GM19324 (cell line): ENCODE data around the gene SLC25A26.
A peak's percentile ranks its signal among the peaks of the same experiment; 100 is the strongest.
"Not testable (repeated sequence)": the region's sequence is repeated elsewhere in the genome, so short reads cannot be mapped to it uniquely, and the experiment has no call there.

Experiments
- ATAC-seq: cut with Tn5 transposase; IDR thresholded peaks from one replicate; pipeline ENCODE4 v1.9.1; 2021; ENCODE audit warnings: mild to moderate bottlenecking, moderate library complexity; ENCODE audit not compliant: unreplicated experiment, low FRiP score

Gene SLC25A26

DNA sequence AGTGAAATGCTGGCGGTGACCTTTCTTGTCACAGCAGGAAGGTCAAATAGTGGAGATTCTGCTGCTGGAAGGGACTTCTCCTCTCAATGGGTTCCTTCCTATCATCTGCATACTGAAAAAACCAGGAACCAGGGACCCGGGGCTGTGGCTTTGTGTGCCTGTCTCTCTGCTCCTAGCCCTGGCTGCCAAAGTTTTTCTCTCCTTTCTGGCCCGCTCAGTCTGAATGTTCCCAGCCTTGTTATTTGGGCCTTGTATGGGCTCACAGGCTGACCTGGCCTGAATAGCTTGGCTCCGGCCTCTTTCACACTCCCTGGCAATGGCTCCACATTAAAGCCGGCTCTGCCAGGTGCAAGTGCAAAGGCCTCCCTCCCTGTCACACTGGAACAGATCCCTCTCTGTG is 185.4 kb downstream of the SLC25A26 start:
- no peak for ATAC-seq

DNA sequence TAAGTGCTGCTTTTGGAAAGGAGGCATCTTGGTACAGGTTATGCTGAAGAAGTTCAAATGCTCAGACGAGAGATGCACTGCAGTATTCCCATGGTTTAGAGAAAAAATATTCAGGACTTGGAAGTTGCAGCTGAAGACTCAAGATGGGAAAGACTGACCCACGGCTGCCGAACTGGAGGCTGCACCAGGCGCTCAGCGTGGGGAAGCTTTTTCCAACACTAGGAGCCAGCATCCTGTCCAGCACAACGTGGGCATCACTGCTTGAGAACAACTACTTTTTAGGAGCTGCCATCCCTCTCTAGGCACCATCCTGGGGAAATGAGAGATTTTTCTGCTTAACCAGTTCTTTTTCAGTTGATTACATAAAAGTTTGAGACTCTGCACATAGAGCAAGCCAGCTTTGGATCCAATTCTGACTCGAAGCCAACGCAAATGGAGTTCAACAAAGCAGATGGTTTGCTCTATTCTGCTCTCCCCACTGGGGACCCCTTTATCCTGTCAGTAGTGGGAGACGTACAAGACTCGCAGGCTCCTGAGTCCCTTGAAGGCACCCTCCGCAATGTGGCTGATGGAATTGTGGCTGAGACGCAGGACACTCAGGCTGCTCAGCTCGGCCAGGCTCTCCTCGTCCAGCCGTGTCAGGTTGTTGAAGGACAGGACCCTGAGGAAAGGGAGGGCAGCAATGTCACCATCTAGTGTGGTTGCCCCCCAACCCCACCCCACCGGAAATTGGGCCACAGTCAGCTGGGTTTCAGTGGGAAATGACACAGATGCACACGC is 186.2 kb downstream of the SLC25A26 start:
- no peak for ATAC-seq

DNA sequence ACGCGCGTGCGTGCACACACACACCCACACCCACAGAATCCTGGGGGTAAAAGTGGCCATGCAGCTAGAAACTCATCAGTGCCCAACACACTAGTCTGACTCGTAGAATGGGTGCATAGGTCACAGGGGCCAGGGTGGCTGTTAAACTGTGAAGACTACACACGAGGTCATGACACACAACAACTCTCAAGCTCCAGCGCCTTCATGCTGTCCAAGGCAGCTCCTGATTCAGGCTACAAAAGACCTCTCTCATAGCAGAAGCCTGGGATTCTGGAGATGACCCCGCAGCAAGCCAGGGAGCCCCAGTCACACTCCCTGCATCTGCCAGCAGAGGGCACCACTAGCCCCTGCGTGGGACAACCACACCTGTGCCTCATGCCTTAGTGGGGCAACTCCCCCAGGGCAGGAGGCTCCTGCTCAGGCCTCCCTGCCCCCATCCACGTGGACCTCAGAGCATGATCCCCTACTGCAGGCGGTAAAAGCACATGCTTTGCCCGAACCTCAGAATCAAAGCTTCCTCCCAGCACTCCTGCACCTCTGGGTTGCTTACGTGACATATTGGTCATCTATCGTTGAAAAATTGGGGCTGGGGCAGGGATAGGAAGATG is 186.9 kb downstream of the SLC25A26 start:
- peak; percentile 84 for ATAC-seq

- ATAC-seq, result no peak
Observed at GRCh38 chr3:66409771-66410754, 189.3 kb downstream of the SLC25A26 start.

DNA sequence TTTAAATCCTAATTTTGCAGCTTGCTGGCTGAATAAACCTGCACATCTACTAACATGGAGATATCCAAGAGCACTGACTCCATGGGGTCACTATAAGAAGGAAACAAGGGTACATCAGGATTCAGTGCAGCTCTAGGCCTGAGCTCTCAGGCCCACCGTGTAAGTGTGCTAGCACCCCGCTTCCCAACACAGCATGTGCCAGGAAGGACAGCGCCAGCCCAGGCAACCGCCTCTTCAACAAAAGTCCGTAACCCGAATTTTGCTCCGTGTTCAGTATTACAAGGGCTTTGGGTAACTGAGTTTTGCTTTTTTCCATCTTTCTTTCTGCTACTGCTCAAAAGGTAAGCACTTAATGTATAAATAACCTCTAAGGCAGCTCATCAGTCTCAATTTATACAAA is 190.2 kb downstream of the SLC25A26 start:
- ATAC-seq, result no peak

DNA sequence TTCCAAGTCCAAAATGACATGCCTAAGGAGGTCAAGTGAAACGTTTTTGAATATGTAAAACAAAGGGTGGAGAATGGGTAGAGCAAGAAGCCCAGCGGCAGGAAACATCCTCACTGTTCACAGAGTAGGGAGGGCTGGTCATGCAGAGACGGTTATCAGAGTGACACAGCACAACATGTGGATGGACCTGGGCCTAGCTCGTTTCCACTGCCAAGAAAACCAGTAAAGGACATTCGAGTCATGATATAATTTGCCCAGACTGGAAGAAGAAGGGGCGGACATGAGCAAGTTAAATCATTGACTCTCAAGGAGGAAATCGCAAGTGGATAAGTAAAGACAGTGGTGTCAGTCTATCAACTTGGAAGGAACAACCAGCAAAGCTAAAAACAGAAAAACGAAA is 190.7 kb downstream of the SLC25A26 start:
- ATAC-seq, result no peak

- ATAC-seq, result no peak
Observed at GRCh38 chr3:66411961-66412887, 191.4 kb downstream of the SLC25A26 start.

DNA sequence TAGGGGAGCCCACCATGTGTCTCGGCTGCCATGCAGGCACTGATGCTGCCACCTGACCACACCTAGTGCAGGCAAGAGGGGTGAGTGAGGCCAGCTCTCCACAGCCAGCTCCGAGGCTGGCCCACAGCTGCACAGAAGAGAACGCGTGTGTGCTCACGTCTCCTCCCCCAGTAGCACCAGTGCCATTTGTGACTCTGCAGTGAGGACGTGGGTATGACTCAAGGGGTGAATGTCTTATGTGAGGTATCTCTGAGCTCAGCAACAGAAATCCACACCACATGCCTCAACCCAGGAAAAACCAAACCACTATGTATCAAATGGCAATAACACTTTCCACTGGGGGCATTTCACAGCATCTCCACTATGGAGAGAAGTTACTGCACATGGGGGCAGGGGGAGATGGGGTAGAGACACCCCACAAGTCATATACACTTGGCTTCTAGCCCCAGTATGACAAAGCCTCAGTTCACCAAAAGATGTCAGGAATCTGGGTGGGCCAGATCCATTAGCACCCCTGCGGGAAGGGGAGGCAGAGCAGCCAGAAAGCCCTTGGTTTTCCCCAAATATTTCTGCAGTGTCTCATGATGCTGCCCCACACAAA is 192.4 kb downstream of the SLC25A26 start:
- no peak for ATAC-seq

GRCh38 chr3:66414846-66415245 is 194.0 kb downstream of the SLC25A26 start:
- ATAC-seq, result no peak

DNA sequence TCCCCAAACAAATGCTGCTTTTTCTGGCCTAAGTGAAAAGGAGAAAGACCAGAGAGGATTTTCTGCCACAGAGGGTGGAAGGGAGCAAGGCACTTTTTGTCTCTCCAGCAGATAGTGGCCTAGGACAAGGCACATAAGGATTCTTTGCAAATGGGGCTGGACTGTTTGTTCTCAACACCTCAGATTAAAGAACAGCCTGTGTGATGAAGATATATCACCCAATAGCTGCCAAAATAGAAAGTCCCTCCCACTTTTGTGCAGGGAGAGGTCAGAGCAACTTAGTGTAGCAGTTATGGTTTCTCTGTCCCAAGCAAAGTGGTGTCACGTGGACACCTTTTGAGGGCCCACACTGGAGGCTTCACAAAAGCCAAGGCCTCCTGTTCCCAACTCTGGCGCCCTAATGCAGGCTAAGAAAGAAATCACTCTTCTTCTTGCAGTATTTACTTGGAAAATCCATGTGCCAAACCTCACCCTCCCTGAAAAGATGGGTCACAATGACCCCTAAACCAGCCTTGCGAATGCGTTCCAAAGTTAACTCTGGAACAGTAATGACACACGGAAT is 195.1 kb downstream of the SLC25A26 start:
- ATAC-seq, result no peak

GRCh38 chr3:66416556-66417304 is 195.9 kb downstream of the SLC25A26 start:
- ATAC-seq, result no peak

- no peak for ATAC-seq
Observed at GRCh38 chr3:66418475-66418931, 197.7 kb downstream of the SLC25A26 start.

GRCh38 chr3:66419036-66419435 is 198.2 kb downstream of the SLC25A26 start:
- ATAC-seq, result no peak

- ATAC-seq, result not testable (repeated sequence)
Observed at GRCh38 chr3:66421144-66421543, 200.3 kb downstream of the SLC25A26 start.

DNA sequence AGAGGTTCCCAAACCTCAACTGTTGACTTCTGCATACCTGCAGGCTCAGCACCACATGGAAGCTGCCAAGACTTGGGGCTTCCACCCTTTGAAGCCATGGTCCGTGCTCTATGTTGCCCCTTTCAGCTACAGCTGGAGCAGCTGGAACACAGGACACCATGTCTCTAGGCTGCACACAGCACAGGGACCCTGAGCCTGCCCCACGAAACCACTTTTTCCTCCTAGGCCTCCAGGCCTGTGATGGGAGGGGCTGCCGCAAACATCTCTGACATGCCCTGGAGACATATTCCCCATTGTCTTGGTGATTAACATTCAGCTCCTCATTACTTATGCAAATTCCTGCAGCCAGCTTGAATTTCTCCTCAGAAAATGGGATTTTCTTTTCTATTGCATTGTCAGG is 201.1 kb downstream of the SLC25A26 start:
- not testable (repeated sequence) for ATAC-seq

DNA sequence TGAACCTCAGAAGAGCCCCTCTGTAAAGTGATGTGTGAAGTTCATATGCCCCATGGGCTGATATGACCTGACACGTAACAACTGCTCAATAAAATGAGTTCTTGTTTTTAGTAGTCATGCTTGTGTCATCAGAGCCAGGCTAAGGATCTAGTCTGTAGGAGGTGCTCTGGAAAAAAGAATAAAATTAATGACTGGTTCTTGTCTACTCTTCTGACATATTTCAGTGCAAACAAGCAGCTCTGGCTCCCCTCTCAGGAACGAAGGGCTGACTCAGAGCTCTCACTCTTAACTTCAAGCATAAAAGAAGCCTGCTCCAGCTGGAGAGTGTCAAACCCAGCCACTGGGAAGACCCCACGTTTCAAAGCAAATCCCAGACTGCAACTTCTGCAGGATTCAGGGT is 203.0 kb downstream of the SLC25A26 start:
- no peak for ATAC-seq

DNA sequence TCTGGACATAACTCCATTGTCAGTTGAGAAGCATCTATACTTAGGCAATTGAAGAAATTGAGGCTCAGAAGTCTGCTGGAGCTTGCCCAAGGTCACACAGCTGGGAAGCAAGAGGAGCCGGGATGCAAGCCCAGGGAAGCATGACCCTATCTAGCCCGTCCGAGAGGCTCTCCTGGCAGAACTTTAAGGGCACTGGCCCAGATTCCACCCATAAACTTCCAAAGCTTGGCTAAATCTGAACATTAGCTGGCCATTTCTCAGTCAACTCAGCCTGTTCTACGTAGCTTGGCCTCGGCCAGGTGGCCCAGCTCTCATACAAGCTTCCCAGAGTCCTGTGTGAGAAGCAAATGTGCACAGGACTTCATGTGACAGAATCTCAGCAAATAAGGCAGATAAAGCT is 204.2 kb downstream of the SLC25A26 start:
- ATAC-seq, result no peak

DNA sequence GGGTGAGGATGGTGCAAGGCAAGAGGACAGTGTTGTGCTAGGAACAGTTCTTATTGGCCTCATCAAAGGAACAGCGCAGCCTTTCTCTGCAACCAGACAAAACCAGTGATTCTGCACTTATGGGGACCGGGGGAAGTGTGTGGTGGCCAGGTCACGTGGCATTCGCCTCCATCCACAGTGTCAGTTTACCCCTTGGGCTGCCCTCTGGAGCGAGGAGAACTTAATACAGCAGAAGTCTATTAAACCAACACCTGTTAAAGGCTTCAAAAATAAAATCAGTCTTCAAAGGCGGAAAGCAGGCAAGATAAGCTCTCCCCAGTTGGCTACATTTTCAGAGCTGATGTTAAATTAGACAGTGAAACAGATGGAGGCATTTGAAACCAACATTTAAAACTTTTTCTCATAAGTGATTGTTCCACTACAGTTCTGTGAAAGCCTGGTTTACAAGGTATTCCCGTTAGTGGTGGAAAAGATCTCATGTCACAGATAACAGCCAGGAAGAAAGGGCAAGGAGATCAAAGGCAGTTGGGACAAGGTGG is 204.8 kb downstream of the SLC25A26 start:
- no peak for ATAC-seq
